GM18502 (cell line): ENCODE measurements around the gene METRN.
"Not testable (repeated sequence)": the region's sequence is repeated elsewhere in the genome, so short reads cannot be mapped to it uniquely, and the experiment has no call there.

Source experiments
- ATAC-seq: cut with Tn5 transposase; IDR thresholded peaks from one replicate; pipeline ENCODE4 v1.9.1; 2021; ENCODE audit warnings: mild to moderate bottlenecking; ENCODE audit not compliant: unreplicated experiment, poor library complexity

METRN gene

DNA sequence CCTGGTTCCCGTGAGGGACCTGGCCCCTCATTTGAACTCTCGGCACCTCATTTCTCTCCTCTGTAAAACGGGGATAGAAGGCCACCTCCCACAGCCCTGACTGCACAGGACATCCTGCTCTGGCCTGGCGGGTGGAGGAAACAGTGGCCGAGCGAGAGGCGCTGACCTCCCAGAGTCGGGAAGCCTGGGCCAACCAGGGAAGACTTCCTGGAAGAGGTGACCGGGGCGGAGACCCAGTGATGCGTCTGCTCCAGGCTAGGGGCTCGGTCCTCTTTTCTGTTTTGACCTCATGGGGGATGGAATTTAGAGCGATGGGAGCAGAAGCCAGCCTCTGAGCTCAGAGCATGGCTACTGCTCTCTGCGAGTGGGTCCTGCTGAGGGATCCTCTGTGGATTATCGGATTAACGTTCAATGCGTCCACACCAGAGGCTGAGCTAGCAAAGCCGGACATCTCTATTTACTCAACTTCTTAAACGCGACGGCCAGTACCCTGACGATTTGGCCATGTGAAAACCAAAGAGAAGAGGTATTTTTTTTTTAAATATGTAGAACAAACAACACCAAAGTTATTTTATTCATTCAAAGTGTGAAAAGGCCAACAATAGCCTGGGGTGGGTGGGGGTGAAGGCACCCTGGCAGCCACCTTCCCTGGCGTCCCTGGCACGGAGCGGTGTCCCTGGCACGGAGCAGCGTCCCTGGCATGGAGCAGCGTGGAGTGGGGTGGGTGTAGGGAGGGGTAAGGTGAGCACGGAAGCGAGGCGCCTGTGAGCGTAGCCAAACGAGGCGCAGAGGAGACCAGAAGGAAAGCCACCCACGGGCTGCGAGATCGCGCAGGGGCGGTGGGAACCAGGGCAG is 36.5 kb downstream of the METRN start:
- ATAC-seq, result no peak

DNA sequence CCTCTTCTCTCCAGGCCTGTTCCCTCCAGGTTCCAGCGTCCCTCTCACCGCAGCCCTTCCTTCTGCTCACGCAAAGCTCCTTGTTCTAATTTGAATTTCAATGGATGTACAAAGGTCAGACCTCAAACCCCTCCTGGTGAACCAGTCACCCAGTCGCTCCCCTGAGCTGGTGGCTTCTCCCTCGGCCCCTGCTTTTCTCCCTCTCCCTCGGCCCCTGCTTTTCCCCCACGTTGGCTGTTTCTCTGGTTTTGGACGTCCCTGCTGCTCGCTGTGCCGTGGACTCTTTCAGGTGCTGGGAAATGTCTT is 37.0 kb downstream of the METRN start:
- ATAC-seq, result no peak

DNA sequence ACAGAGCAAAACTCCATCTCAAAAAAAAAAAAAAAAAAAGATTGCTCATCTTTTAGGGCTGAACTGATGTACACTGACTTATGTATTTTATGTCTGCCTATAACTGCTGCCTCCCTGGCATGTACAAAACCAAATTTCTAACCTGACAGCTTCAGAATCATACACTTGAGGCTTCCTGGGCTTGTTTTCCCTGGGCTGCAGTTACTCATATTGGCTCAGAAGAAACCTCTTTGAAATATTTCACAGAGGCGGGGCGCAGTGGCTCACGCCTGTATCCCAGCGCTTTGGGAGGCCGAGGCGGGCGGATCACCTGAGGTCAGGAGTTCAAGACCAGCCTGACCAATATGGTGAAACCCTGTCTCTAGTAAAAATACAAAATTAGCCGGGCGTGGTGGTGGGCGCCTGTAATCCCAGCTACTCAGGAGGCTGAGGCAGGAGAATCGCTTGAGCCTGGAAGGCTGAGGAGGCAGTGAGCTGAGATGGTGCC is 39.2 kb downstream of the METRN start:
- ATAC-seq, result not testable (repeated sequence)

DNA sequence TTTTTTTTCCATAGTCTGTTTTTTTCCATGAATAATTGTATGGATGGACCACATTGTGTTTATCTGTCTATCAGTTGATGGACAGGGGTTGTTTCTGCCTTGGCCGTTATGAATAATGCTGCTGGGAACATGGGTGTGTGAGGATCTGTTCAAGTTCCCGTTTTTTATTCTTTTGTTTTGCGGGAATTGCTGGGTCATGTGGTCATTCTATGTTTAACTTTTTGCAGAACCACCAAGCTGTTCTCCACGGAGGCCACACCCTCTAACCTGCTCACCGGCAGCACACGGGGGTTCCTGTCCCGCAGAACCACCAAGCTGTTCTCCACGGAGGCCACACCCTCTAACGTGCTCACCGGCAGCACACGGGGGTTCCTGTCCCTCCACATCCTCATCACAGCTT is 39.7 kb downstream of the METRN start:
- ATAC-seq, result no peak

DNA sequence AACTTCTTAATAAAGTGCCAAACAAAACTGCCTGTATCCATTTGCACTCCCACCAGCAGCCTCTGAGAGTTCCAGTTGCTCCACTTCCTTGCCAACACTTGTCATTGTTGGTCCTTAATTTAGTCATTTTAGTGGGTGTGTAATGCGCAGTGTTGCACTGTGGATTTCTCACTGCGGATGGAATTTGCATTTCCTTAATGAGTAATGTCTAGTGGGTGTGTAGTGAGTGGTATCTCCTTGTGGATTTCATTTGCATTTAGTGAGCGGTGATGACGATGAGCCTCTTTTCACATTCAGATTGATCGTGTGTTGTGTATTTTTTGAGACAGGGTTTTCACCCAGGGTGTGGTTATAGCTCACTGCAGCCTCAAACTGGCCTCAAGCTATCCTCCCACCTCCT is 41.5 kb downstream of the METRN start:
- no peak for ATAC-seq

DNA sequence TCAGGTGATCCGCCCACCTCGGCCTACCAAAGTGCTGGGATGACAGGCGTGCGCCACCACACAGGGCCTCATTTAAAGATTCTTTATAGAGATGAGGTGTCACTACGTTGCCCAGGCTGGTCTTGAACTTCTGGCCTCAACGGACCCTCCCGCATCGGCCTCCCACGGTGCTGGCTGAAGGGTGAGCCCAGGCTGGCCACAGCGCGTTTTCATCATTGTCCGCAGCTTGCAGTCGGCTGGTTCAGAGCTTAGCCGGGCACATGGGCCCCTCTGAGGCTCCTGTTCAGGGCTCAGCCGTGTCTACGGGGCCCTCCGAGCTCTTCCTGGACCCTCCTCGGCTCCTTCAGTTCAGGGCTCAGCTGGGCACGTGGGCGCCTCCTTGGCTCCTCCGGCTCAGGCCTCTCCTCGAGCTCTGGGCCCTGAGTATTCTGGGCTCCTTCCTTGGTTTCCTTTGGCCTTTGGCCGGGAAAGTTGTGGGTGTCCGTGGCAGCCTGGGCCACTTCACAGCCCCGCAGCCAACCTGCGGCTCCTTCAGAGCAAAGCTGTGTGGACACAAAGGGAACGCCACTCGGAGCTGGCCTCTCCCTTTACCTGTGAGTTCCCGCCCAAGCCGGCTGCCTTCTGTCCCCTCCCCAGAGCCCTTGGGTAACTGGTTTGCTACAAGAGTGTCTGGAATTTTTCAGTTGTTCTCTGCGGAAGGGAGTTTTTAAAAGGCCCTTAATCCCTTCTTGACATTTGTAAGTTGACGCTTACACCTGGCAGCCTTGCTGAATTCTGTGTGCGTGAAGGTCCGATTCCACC is 44.4 kb downstream of the METRN start:
- ATAC-seq, result no peak

DNA sequence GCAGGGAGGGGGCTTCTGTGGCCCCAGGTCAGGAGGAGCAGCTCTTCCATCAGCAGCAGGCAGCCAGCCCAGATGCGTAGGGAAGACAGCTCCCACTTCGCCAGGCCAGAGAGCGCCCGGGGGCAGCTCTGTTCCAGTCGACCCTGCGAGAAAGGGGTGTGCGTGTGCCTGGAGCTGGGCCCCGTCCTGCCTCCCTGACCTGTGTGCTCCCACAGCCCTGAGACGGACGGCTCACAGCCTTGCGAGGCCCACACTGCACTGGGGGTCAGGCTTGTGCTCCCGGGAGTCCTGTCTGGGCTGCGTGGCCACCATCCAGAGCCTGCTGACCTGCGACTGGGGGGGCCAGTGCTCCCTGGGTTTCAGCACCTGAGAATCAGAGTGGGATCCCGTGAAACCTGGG is 45.1 kb downstream of the METRN start:
- no peak for ATAC-seq

DNA sequence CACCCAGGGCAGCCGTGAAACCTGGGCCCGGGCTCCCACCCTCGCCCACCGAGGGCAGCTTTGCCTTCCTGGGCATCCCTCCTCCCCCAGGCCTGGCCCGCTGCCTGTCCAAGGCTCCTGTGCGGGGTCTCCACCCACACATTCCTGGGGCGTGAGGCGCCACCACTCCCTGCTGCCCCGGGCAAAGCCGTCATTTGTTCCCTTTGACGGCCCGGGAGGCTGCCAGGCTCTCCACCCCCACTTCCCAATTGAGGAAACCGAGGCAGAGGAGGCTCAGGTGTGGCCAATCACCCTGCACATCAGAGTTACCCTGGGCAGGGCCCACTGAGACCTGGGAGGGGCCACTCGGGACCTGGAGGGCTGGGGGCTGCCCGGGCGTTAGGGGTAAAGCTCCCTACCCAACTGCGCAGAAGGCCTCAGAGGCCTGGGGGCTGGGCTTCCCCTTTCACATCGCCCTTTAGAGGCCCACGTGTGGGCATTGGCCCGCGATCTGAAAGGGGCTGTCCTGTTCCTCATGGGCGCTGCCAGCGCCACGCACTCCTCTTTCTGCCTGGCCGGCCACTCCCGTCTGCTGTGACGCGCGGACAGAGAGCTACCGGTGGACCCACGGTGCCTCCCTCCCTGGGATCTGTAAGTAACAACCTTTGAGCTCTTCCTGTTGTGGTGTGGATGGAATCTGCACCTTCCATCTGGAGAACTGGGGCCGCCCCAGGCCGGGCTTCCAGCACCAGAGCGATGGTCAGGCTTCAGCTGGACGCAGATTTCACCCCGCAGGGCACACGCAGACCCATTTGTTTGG is 45.8 kb downstream of the METRN start, which contains the start of gene MSLN:
Gene MSLN, plus strand, starts transcription at position 190 of the 799 bp plus-strand sequence. CDS start 1,947 bp downstream, outside the sequence.
- no peak for ATAC-seq

DNA sequence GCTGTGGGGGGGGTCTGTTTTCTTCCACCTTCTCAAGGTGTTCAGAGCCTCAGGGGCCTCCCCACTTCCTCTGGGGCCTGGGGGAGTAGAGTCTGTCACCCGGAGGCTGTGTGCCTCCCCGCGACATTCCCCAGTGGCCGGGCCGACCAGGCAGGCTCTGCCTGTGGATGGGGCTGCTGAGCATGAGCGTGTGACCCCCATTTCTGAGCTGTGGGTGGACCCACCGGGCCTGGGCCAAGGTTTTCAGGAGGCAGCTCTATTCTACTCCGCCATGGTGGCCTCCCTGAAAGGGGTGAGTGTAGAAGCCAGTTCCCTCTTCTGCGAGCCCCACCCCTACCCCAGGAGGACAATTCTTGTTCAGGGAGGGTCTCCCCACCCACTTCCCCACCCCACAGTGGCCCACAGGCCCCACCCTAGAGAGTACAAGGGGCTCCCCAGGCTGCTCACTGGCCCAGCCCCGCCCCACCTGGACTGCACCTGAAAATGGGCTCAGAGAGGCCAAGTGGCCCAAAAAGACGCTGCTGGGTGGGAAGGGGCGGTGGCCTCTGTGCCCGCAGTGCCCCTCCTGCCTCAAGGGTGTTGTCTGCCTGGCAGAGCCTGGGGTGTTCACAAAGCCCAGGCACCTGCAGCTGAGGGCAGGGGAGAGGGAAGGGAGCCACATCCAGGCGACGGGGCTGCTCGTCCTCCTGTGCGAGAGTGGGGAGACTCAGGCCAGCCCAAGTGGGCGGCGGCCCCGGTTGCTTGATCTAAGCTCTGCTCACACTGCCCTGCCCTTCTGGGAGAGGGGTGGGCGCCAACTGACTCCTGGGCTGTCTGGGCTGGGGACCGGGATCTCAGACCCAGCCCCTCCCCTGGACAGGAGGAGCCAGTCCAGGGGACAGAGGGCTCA is 47.0 kb downstream of the METRN start:
- no peak for ATAC-seq

DNA sequence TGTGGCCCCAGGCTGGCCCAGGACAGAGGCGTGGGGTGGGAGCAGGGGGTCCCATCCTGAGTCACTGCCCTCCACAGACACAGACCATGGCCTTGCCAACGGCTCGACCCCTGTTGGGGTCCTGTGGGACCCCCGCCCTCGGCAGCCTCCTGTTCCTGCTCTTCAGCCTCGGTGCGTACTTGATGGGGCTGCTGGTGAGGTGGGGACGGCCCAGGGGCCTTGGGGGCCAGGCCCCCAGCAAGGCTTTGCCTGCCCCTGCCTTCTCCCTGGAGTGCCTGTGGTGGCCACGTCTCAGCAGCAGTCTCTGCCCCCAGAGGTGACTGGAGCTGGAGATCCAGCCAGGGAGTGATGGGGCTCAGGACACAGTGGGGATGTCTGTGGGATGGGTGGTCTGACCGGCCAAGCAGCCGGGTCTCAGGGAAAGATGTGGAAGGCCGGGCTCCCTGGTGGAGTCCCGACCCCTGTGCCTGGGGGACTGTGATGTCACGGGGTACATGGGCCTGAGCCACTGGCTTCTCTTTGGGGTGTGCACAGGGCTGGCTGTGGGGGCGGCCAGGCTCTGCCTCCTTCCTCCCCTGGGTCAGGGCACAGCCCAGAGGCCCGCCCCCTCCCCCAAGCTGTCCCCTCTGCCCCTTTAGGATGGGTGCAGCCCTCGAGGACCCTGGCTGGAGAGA is 47.8 kb downstream of the METRN start:
- ATAC-seq, result no peak

DNA sequence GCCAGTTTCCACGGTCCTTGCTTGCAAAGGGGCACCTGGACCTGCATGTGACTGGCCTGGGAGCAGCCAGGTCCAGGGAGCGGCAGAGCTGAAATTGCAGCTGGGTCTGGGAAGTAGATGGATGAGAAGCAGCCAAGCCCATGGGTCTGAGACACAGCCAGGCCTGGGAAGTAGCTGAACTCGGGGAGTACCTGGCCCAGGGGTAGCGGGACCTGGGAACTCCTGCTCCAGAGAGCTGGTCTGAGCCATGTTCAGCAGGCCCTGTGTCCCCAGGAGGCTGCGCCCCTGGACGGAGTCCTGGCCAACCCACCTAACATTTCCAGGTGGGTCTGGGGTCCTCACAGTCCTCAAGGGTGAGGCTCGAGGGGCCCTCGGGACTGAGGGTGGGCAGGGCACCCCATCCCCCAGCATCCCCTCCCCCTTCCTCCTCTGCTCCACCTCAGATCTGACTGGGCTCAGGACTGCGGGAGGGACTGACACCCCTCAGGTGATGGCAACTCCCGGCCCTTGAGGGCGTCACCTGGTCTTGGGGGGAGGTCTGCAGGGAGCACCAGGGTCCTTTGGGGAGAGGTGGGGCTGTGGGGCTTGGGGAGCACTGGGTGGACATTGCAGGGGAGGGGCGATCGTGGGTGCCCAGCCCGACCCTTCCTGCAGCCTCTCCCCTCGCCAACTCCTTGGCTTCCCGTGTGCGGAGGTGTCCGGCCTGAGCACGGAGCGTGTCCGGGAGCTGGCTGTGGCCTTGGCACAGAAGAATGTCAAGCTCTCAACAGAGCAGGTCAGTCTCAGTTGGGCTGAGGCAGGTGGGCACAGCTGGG is 48.7 kb downstream of the METRN start:
- no peak for ATAC-seq

DNA sequence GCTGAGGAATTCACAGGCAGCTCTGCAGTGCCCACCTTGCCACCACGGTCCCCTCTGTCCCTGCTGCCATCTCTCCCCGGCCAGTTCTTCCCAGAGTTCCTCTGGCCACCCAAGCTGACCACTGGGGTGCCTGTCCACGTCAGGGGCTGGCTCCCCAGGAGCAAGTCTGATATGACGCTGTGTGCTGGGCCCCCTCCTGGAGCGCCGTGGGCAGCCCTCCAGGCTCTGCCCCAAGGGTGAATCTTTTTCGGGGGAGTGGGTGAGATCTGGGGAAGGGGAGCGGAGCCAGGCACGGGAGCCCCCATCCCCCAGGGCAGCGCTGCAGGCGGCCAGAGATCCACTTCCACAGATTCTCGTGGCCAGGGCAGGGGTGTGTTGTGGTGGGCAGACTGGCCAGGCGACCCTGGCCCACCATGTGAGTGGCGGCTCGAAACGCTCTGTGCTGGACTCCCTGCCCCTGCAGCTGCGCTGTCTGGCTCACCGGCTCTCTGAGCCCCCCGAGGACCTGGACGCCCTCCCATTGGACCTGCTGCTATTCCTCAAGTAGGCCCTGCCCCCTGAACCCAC is 49.3 kb downstream of the METRN start:
- no peak for ATAC-seq

DNA sequence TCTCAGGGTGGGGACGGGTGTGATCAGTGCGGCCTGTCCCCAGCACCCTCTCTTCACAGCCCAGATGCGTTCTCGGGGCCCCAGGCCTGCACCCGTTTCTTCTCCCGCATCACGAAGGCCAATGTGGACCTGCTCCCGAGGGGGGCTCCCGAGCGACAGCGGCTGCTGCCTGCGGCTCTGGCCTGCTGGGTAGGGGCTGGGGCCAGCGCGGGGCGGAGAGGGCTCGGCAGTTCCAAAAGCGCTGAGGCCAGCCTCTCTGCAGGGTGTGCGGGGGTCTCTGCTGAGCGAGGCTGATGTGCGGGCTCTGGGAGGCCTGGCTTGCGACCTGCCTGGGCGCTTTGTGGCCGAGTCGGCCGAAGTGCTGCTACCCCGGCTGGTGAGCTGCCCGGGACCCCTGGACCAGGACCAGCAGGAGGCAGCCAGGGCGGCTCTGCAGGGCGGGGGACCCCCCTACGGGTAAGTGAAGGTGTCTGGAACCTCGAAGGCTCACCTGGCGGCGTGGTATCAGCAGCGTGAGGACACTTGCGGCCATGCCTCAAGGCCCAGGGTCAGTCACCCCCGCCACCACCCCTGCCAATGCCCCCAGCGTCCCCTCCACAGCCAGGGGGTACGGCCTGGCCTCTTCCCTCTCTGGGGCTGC is 50.0 kb downstream of the METRN start:
- ATAC-seq, result no peak

DNA sequence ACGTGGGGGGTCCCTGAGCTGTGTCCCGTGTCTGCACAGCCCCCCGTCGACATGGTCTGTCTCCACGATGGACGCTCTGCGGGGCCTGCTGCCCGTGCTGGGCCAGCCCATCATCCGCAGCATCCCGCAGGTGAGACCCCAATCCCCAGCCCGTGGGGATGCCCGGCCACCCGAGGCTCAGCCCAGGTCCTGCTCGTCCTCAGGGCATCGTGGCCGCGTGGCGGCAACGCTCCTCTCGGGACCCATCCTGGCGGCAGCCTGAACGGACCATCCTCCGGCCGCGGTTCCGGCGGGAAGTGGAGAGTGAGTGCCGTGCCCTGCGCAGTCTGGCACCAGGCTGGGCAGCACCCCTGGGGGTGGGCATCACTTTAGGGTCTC is 50.6 kb downstream of the METRN start:
- ATAC-seq, result no peak

DNA sequence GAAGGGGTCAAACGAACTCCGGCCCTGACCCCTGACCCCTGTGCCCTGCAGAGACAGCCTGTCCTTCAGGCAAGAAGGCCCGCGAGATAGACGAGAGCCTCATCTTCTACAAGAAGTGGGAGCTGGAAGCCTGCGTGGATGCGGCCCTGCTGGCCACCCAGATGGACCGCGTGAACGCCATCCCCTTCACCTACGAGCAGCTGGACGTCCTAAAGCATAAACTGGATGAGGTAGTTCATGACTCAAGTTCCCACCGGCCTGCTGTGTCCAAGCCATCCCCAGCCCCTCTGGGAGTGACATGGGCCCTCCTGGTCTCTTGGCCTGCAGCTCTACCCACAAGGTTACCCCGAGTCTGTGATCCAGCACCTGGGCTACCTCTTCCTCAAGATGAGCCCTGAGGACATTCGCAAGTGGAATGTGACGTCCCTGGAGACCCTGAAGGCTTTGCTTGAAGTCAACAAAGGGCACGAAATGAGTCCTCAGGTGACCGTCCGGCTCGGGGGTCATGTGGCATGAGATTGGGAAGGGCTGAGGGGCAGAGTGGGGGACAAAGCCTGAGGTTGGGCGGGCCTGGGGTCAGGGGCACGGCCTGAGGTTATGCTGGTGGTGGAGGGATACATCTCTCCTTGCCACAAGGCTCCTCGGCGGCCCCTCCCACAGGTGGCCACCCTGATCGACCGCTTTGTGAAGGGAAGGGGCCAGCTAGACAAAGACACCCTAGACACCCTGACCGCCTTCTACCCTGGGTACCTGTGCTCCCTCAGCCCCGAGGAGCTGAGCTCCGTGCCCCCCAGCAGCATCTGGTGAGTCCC is 51.3 kb downstream of the METRN start:
- no peak for ATAC-seq

DNA sequence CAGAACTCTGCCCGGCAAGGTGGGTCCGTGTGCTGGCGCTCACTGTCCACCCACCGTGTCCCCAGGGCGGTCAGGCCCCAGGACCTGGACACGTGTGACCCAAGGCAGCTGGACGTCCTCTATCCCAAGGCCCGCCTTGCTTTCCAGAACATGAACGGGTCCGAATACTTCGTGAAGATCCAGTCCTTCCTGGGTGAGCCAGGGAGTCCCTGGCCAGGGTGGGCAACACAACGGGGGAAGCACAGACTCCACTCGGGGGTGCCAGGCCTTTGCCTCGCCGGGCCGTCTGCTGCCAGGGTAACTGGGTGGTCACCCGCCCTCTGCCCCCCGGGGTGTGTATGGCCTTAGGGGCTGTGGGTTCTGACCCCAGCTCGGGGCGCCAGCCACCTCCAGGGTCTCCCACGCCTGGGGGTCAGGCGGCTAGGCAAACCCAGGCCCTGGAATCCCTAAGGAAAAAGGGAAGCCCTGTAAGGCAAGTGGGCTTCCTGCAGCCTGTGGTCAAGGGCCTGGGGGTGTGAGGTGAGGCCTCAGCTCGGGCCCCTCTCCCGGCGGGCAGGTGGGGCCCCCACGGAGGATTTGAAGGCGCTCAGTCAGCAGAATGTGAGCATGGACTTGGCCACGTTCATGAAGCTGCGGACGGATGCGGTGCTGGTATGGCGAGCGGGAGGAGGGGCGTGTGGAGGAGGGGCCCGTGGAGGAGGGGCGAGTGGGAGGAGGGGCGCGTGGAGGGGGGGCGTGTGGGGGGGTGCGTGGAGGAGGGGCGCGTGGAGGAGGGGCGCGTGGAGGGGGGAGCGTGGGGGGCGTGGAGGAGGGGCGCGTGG is 52.1 kb downstream of the METRN start:
- ATAC-seq, result no peak
